Astrocyte (in vitro differentiated cells and primary cell): Measurements from ENCODE around the gene PUDP.

ENCODE experiments used
- EZH2 ChIP-seq: IDR thresholded peaks from 2 replicates; pipeline ENCODE4 v1.6.1; 2012; ENCODE audit warnings: mild to moderate bottlenecking, low read length, inconsistent platforms; ENCODE audit not compliant: insufficient read depth
- TF ChIP-seq, protein P1 (sequence below): IDR thresholded peaks from 2 replicates; pipeline ENCODE4 v1.5.1; 2011; ENCODE audit warnings: low read depth, mild to moderate bottlenecking, inconsistent platforms, low read length, moderate library complexity; ENCODE audit not compliant: insufficient read depth

- TF ChIP-seq, protein P1, sequence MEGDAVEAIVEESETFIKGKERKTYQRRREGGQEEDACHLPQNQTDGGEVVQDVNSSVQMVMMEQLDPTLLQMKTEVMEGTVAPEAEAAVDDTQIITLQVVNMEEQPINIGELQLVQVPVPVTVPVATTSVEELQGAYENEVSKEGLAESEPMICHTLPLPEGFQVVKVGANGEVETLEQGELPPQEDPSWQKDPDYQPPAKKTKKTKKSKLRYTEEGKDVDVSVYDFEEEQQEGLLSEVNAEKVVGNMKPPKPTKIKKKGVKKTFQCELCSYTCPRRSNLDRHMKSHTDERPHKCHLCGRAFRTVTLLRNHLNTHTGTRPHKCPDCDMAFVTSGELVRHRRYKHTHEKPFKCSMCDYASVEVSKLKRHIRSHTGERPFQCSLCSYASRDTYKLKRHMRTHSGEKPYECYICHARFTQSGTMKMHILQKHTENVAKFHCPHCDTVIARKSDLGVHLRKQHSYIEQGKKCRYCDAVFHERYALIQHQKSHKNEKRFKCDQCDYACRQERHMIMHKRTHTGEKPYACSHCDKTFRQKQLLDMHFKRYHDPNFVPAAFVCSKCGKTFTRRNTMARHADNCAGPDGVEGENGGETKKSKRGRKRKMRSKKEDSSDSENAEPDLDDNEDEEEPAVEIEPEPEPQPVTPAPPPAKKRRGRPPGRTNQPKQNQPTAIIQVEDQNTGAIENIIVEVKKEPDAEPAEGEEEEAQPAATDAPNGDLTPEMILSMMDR: no peak
- TF ChIP-seq EZH2: no peak
These were observed 10.6 kb upstream of the PUDP start for GRCh38 chrX:7158468-7158990.
